ENCODE results near the gene DGLUCY. TPM values are rescaled to one million over a fixed set of nuclear protein-coding genes. Genes with fewer than 3 reads are reported as not detected.

Gene DGLUCY
- total and polyA plus RNA-seq, 2 of the 8 experiments (the other 6 are each of a cell fraction or from before 2014, with no cell fraction given), result 24.9 to 31.8 TPM

DNA sequence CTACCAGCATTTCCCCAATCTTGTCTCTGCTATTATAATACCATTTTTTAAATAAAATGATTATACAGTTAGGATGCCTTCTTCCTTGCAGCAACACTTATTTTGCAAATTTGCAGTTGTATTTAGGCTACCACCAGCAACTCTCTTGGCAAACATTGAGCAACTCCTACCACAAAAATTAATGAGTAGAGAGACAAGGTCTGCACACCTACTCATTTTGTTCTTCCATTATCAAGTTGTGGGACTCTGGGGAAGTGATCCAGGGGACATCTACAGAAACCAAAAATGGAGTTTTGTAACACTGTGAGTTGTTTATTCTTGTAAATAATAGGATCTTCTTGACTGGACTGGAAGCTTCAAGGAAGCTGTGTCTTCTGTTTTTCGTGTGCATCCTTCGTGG lies 38.6 kb downstream of the DGLUCY start:
- no peak overlapping the region for H2BK20ac ChIP-seq (ENCODE audit: low read length)
- H3K18ac ChIP-seq (ENCODE audit: extremely low read depth, low read length), result no peak overlapping the region
- no peak overlapping the region for H3K4me2 ChIP-seq (ENCODE audit: insufficient read depth in 1 of 2, low read depth in 2 of 2, low read length in 2 of 2)
- no peak overlapping the region for H2AK5ac ChIP-seq (ENCODE audit: low read depth, low read length)
- no peak overlapping the region for H3K27ac ChIP-seq (ENCODE audit: low read depth, low read length)
- H4K20me1 ChIP-seq (replicated peaks in 1 of 2; ENCODE audit: control insufficient read depth in 1 of 2, insufficient read depth in 2 of 2, low read length in 2 of 2), result no peaks in the 10 kb centered on the region
- H2AFZ ChIP-seq (ENCODE audit: low read length), result no peak overlapping the region
- no peak overlapping the region for H3K4me3 ChIP-seq (ENCODE audit: extremely low read depth in 1 of 4, insufficient read depth in 2 of 4, low read depth in 3 of 4, low read length in 4 of 4)
- no peak overlapping the region for H2BK120ac ChIP-seq (replicated peaks; ENCODE audit: low read depth, low read length)
- no peaks in the 10 kb centered on the region for H3K4me1 ChIP-seq (replicated peaks in 1 of 4; ENCODE audit: control insufficient read depth in 3 of 4, insufficient read depth in 4 of 4, low read length in 3 of 4)
- no peak overlapping the region for H3K56ac ChIP-seq (replicated peaks; ENCODE audit: insufficient read length, low read depth, low read length)
- WGBS, 2 experiments (ENCODE audit: extremely low coverage in 1 of 2, insufficient coverage in 1 of 2, insufficient read length in 1 of 2, insufficient replicate concordance in 2 of 2, low coverage in 1 of 2, low lambda C conversion rate in 2 of 2, missing lambda C conversion rate in 1 of 2), result 83% methylated on average over 2 of the region's 2 CpGs; no CpG with 5 or more reads in 1 of the 2 experiments
- TF ChIP-seq JUND (IDR thresholded peaks at IDR 0.05; ENCODE audit: low read length) (no peak), CREB1 (IDR thresholded peaks at IDR 0.05) (no peak), KDM4A (IDR thresholded peaks at IDR 0.05; ENCODE audit: low read depth, low read length, severe bottlenecking) (no peak), GABPA (IDR thresholded peaks at IDR 0.05; ENCODE audit: borderline replicate concordance, insufficient read depth, low read length) (no peak), ASH2L (IDR thresholded peaks at IDR 0.05; ENCODE audit: low read length) (no peak), SUZ12 (IDR thresholded peaks at IDR 0.05; ENCODE audit: low read length) (no peak), SP1 (IDR thresholded peaks at IDR 0.05; ENCODE audit: low read depth, low read length) (no peak), CHD2 (IDR thresholded peaks at IDR 0.05; ENCODE audit: low read length) (no peak), CBX8 (IDR thresholded peaks at IDR 0.05; ENCODE audit: borderline replicate concordance, low read depth, low read length) (no peak), RXRA (IDR thresholded peaks at IDR 0.05; ENCODE audit: insufficient read depth, low read depth, low read length) (no peak), SIN3A (conservative IDR thresholded peaks at IDR 0.05 in 1 of 2, IDR thresholded peaks at IDR 0.05 in 1 of 2; ENCODE audit: low read depth in 1 of 2, low read length in 2 of 2) (no peak)
- TF ChIP-seq, protein P1, sequence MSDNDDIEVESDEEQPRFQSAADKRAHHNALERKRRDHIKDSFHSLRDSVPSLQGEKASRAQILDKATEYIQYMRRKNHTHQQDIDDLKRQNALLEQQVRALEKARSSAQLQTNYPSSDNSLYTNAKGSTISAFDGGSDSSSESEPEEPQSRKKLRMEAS (IDR thresholded peaks at IDR 0.05), result no peak
- no peak overlapping the region for H3K23ac ChIP-seq (ENCODE audit: insufficient read length)
- H3K27me3 ChIP-seq (replicated peaks in 1 of 4; ENCODE audit: control insufficient read depth in 3 of 4, extremely low read depth in 1 of 4, insufficient read depth in 3 of 4, low read length in 3 of 4), result no peaks in the 10 kb centered on the region
- H2BK12ac ChIP-seq (ENCODE audit: low read depth, low read length), result no peak overlapping the region
- H3K9ac ChIP-seq (replicated peaks in 1 of 4; ENCODE audit: extremely low read depth in 1 of 4, low read depth in 3 of 4, low read length in 3 of 4), result no peak overlapping the region
- DNase-seq (ENCODE audit: low read depth in 1 of 2, low spot score in 2 of 2) (no peak), FAIRE-seq (no peak)
- no peak overlapping the region for H4K8ac ChIP-seq (ENCODE audit: extremely low read depth, insufficient read depth, low read length)
- no peaks in the 10 kb centered on the region for H3K79me2 ChIP-seq (ENCODE audit: control insufficient read depth in 1 of 2, insufficient read depth in 2 of 2, low read length in 2 of 2)
- H2BK5ac ChIP-seq (ENCODE audit: low read depth, low read length), result no peak overlapping the region
- no peaks in the 10 kb centered on the region for H3K9me3 ChIP-seq (ENCODE audit: insufficient read depth in 2 of 2, low read depth in 1 of 2, low read length in 1 of 2)
- H4K91ac ChIP-seq (replicated peaks; ENCODE audit: insufficient read length, low read length), result no peak overlapping the region
- H3K79me1 ChIP-seq (ENCODE audit: low read depth, low read length), result no peaks in the 10 kb centered on the region
- no peak overlapping the region for H3K14ac ChIP-seq (ENCODE audit: insufficient read length)
- H3K36me3 ChIP-seq (ENCODE audit: control insufficient read depth in 2 of 4, insufficient read depth in 4 of 4, low read length in 3 of 4), result peaks cover 0 to 5% (median 0%) of the 10 kb centered on the region in 4 experiments; a peak in 3 of 8 replicates
- H3K4ac ChIP-seq (replicated peaks; ENCODE audit: insufficient read length, low read depth, low read length), result no peak overlapping the region
- CTCF ChIA-PET (ENCODE audit: partially characterized antibody), result interaction anchor here (0.7 to 3.0 kb wide), 4 partner anchors 21 to 250 kb away, joined by 3 to 7 read pairs (median 4); no protein-coding TSS in a partner anchor
- H3K23me2 ChIP-seq (ENCODE audit: low read depth, low read length), result peaks cover 4% of the 10 kb centered on the region; the same call in 1 of the 2 replicates
- POLR2A ChIA-PET (ENCODE audit: partially characterized antibody), result interaction anchor here (1.2 kb wide), 1 partner anchor 104 kb away, joined by 3 read pairs; no protein-coding TSS in a partner anchor
- no peak overlapping the region for H4K5ac ChIP-seq (ENCODE audit: insufficient read length, low read depth, low read length)
- H2BK15ac ChIP-seq (ENCODE audit: low read length), result no peak overlapping the region
